ENCODE measurements around the gene ZFYVE1.
A peak's percentile ranks its signal among the peaks of the same experiment; 100 is the strongest.
"Not testable (repeated sequence)": the region's sequence is repeated elsewhere in the genome, so short reads cannot be mapped to it uniquely, and the experiment has no call there.

The ZFYVE1 gene

DNA sequence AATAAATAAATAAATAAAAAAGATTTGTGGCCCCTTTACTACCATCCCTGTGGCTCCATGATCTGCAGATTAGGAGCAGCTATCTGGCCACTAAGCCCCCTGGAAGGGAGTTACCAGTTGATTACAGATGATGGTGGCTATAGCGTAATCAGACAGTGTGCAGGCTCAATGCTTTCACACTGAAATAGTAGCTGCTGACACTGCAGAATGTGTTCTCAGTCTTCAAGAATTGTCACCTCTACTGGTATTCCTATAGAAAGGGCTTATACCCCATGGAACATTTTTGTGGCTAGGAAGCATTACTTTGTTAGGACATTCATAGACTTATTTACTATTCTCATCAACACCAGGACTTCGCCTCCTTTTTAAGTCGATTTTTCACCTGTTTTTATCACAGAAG, 69.7 kb downstream of the ZFYVE1 start:
- DNase-seq = no peak

DNA sequence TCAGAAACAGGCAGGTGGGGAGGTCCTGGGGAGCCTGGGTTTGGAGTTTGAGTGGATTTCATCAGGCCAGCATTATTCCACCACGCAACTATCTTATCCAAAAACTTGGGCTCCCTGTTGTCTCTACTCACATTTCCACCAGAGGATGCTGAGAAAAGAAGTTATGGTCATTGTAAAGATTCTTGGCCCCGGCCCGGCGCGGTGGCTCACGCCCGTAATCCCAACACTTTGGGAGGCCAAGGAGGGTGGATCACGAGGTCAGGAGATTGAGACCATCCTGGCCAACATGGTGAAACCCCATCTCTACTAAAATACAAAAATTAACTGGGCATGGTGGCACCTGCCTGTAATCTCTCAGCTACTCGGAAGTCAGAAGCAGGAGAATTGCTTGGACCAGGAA, 70.2 kb downstream of the ZFYVE1 start:
- not testable (repeated sequence) for DNase-seq

DNA sequence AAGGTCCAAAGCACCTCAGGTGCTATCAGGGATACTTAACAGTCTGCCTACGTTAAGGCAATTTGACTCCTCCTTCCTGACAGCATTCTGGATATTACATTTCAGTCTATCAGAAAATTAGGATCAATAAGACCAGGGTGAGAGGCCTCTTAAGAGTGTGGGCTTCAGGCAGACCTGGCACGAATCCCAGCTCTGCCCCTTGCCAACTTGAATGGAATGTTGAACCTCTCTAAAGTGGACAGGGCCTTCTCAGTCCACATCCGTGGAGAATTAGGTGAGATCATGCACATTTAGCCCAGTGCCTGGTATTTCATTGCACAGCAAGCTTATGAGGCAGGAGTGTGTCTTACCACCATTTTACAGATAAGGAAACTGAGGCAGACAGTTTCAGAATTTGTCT, 74.7 kb downstream of the ZFYVE1 start:
- DNase-seq = no peak

DNA sequence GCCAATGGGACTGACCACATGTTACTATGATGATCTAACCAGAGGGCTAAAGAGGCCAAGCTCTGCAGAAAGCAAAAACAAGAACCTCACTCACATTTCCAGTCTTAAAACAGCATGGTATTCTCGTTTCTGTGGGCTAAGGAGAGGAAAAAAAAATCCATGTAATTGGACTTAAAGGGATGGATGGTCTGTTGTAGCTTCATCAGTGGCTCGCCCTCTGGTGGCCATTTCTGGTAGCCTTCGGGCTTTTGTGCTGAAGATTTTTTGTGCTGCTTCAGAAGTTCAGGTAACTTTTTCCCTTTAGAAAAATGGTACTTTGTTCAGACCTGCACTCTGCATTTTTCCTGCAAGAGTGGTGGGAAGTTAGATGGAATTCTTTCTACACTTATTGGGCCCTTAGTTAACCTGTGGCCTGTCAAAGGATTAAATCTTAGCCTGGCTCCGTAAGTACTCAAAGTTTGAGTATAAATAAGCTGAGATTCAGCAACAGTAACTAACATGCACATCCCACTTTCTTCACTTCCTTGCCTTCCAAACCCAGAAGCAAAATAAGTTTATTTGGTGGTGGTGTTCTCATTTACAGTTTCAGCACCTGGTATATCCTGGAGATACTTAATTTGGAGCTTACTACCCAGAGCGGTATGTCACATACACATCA, 78.3 kb downstream of the ZFYVE1 start:
- DNase-seq = peak; percentile 45

DNA sequence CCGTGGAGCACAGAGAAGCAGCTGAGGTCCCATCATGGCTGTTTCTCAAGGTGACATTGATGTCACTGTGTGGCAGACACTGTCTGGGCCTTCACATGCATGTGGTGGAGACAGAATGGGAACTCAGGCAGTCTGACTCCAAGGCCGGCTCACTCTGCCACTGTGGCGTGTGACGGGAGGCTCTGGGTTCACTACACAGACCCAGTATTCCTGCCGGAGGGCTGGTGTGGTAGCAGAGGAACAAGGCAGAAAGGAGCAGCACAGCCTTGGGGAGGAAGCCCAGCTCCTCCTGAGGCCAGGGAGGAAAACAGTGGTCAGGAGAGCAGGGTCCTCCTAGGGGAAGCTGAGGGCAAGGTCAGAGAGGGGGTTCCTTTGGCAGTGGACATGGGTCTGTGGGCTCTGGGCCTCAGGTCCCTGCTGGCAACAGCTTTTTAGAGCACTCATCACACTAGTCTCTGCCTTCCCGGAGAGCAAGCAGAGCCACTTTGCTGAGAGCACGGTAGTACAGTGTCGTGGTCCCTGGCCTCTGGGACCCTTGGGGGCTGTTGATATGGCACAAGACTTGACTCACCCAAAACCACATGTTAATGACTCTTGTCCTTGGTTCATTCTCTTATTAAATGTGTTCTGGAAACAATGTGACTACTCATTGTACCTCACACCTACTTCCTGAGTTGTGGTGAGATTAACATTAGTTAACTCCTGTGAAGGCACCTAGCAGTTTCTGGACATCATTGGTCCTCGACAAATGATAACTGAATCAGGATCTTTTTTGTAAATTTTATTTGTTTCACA, 79.3 kb downstream of the ZFYVE1 start:
- DNase-seq = no peak

DNA sequence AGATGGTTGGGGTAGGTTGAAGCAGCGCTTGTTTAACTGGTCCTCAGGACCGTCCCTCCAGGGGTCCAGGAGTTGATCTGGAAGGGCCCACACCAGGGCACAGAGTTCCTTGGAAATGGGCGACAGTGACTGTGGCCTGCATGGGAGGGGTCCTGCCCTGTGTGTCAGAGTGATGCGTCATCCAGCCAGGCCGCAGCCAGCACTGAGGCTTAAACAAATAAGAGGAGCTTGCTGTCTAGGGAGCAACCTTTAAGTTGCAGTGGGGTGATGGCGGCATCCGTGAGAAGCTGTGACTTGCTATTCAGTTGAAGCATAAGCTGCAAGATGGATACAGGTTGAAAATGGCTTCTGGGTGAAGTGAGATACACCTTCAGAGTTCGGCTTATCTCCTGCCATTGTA, 80.4 kb downstream of the ZFYVE1 start:
- no peak for DNase-seq

DNA sequence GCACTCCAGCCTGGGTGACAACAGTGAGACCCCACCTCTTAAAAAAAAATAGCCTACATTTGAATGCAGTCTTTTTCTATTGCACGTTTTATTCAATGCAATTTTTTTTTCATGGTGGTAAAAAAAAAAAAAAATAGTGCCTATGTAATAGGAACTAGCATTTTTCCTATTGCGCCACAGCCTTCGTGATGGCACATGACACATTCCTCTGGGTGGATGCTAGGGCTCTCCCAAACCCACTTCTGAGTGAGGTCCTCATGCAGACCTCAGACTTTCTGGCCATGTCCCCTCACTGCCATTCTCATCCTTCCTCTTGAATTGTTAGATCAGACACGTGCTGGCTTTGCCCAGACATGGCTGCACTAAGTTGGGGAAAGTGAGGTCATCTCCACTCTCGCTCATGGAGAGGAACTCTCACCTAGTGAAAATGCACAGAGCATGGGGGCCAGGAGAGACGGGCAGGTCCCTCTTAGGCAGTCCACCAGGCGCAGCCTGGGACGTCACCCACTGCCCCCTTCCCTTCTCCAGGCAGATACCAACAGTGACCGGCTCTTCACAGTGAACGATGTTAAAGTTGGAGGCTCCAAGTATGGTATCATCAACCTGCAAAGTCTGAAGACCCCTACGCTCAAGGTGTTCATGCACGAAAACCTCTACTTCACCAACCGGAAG, 81.4 kb downstream of the ZFYVE1 start:
- no peak for DNase-seq

DNA sequence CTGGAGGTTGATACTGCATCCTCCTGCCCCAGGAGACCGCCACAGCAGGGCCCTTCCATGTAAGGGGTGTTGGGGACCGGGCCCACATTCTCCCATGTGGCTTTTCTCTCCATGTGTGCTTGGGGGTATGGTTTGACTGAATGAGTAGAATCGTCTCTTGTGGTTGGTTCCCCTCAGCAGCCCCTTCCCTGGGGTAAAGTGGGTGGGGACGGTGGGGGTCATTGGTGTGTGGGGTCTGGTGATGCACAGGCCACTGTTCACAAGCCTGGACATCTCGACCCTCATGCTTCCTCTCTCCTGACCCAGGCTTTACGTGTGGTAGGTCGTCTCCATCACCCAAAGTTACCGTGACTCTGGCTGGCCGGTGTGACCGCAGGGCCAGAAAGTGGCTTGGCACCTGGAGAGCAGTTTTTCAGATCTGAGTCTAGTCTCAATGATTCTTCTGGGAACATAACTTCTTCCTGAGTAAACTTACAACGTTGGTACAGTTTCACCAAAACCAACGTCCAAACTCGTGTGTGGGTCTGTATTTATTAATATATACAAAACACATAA, 83.0 kb downstream of the ZFYVE1 start:
- DNase-seq = no peak

DNA sequence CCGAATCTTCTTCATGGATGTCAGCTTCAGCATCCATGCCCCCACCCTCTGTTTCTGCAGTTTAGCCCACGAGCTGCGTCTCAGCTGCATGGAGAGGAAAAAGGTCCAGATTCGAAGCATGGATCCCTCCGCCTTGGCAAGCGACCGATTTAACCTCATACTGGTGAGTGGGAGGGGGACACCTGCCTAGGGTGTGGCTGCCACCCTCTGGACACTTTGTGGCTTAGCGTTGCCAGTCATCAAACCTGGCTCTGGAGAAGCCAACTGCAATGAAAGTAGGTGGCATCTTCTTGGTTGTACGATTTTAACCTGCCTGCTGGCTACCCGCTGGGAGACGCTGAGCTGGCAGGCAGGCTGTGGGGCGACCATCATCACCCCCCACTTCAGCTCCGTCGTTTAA, 84.0 kb downstream of the ZFYVE1 start:
- DNase-seq = no peak

DNA sequence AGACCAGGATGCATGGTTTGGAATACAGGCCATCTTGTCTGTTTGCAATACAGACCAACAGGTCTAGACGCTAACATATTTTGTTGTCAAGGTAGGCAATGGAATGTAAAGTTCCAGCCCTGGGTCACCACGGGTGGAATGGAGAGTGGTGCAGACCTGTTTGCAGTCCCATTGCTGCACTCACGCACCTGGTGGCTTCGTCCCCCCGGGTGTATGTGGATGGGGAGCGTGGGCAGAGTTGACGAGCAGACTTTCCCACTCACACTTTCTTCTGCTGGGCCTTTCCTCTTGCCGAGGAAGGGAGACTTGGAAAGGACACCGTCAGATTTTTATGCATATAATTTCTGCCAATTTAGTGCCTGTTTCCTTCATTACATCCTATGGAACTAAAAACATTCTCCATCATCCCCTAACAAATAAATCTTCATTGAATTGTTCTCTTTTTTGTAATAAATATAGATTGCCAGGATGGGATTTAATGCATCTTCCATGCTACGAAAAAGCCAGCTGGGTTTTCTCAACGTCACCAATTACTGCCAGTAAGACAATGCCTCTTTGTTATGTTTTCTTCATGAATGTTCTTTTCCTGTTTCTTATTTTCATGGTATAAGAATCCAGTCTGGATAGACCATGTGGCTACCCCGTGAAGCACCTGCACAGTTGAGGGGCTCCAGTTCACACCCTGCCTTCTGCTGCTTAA, 85.5 kb downstream of the ZFYVE1 start:
- no peak for DNase-seq

DNA sequence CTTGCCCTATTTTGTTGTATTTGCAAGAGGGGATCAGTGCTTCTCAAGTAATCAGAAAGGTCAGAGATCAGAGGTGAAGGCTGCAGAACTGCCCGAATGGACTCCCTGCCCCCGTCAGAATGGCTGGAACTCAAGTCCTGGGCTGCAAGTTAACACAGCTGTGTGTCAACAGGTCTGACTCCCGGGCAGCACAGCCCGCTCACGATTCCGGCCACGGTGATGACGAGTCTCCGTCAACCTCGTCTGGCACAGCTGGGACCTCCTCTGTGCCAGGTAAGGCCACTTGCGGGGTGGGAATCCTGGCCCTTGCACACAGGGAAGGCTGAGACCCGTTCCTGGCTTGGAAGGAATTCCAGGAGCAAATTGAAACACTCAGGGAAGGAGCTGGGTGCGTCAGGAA, 87.3 kb downstream of the ZFYVE1 start:
- DNase-seq = no peak

DNA sequence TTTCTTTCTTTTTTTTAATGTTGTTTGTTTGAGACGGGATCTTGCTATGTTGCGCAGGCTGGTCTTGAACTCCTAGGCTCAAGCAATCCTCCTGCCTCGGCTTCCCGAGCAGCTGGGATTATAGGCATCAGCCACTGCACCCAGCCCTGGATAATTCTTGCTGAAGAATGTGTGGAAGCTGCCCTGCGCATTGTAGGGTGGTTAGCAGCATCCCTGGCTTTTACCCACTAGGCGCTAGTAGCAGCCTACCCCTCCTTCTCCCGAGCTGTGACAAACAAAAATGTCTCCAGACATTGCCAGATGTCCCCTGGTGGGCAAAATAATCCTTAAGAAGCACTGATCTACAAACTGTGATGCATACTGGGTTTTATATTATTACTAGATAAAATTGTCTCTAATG, 94.0 kb downstream of the ZFYVE1 start:
- DNase-seq = no peak

DNA sequence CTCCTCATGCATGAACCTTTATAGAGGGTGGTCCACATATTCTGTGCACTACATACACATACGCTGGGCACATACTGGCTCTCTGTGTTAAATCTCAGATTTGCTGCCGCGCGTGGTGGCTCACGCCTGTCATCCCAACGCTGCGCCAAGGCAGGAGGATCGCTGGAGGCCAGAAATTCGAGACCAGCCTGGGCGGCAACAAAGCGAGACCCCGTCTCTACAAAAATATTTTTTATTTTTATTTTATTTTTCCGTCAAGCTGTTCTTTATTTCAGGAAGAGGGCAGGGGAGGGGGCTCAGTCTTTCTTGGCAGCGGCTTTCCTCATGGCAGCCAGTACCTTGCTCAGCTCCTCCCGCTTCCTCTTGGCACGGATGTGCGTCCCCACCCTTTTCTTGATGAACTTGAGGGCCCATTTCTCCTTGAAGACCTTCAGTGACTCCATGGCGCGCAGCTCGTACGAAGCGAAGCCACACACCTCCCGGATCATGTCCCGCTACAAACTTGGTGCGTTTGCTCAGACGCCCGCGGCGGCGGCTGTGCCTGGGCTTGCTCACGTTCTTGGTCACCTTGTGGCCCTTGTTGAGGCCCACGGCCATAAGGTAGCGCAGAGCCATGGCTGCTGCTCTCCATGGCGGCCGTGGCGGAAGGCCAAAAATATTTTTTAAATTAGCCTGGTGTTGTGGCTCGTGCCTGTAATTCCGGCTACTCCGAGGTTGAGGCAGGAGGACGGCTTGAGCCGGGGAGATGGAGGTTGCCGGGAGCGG, 97.4 kb downstream of the ZFYVE1 start:
- no peak for DNase-seq

DNA sequence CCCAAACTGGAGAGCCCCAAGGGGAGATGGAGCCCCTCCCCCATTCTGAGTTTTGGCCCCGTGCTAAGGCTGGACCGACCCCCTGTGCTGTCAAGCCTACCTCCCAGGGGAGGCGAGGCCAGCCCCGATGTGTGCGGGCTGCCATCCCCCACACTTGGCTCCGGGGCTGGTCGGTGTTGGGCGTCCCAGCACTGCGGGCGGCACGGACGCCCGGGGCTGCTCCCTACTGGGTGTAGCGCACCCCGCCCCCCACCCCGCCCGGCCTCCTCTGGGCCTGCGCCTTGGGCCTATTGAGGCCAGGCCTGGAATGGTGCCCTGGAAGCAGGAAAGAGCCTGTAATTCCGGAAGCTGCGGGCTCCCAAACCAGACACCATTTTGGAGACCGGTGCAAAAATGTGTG, 98.0 kb downstream of the ZFYVE1 start:
- DNase-seq = no peak

DNA sequence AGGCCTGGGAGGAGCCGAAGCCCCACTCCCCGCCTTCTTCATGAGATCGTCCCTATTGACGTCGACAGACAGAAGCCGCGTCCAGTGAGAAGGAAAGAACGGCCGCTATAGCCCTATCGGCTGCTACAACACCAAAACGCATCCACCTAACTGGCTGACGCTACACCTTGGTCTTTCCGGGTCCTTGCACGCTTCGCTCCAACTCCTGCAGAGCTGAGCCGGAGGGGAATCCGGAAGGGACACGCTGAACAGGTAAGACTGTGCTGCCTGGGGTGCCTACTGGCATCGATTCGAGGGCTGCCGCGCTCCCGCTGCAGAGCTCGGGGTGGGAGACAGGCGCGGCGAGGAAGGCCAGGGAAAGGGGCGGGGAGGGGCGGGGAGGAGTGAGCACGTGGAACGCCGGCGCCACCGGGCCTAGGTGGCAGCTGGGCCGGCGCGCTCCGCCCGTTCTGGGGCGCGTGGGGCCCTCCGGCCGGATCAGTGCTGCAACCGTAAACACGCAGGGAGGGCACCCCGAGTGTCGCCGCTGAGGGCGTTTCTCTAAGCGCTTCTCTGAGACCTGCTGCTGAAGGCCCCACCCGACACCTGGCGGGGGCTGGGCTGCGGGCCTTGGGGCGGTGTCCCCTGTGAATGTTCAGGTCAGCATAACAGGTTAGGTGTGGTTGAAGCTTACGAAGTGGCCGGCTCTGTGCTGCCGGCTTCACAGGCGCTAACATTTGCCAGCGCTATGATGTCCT, 100.4 kb downstream of the ZFYVE1 start, which contains the start of gene DCAF4:
Gene DCAF4 (plus strand): TSS at position 173 of the 737 bp plus-strand sequence. CDS start 11,515 bp downstream, outside the sequence.
- DNase-seq = peak; percentile 98

DNA sequence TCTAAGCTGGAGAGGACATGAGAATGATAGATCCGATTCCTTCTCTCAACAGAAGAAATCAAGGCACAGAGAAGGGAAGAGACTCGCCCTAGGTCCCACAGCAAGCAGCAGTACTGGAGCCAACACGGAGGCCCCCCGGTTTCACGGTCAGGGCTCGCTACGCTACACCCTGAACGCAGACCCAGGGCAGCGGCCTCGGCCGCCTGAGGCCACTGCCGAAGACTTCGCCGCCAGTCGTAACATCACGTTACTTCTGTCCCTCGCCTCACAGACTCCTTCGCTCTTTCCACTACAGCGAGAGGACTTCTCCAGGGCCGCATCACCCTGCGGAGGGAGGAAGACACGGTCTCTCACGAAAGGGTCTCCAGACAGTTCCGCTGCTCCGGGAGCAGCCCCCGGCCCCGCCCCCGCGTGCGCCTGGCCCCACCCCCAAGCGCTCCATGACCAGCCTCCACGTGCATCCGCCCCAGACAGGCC, 101.1 kb downstream of the ZFYVE1 start:
- DNase-seq = no peak

DNA sequence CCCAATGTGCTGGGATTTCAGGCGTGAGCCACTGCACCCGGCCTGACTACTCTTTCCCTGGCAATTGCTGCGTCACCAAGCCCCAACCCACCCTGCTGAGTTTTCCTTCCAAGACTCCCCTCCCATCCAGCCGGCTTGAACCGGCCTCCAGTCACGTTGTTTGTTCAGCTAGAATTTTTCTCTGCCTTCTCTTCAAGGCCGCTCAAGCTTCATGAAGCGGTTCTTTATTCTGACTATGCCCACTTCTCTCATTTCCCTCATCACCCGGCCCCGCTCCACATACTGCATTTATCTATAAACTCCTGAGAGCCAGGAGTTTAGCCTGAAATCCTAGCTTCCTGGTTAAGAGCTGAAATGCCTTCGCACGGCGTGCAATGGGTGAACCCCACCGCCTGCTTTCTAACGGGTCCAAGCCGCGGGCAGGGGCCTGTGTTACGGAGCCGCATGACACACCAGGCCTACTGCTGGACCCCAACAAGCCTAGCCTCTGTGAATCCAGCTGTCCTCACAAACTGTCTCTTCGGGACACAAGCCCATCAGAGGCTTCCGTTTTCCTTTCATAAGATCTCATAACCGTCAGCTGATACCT, 101.6 kb downstream of the ZFYVE1 start:
- DNase-seq = no peak

DNA sequence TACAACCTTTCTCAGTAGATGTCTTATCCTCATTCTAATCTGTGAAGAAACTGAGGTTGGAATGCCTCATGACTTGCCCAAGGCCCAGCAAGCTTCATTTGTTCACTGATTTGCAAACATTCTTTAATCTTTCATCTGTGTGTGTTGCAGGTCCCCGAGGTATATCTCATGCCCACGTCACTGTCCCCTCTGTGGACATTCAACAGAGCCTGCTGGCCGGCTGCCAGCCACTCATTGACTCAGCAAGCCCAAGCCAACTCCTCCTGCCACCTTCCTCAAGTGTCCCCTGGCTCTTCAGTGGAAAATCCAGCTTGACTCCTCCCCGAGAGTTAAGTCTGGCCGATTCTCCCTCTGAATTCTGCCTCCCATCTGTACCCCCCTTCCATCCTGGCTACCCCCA, 102.6 kb downstream of the ZFYVE1 start:
- no peak for DNase-seq

DNA sequence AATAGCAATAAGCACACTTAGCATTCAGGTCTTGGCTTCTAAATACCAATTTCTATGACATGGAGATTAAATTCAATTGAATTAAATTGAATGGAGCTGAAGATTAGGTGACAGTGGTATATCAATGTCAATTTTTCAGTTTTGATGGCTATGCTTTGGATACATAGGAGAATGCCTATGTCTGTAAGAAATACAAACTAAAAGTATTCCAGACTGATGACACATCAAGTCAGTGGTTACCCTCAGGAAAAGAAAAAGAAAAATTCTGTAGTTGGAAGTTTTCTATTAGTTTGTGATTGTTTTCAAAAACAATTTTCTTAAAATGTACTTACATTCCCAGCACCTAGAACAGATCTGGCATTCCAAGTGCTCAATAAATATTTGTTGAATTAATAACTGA, 105.5 kb downstream of the ZFYVE1 start:
- no peak for DNase-seq

DNA sequence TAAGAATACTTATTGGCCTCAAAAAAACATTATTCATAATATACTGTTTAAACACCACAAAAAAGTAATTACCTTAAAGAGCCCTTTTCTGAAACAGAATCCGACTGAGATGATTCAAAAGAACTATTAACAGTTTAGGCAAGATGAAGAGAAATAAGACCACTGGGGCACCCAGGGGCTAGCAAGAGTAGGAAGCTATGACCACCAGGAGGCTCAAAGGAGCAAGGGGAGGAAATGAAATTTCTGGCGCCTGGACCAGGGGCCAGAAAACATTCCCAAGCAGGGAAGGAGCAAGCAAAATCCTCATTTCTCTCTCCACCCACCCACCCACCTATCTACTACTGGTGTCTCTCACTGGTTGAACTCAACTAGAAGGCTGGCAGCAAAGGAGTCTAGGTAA, 106.9 kb downstream of the ZFYVE1 start:
- no peak for DNase-seq

All from NCI-H1105 treated with DMSO at 0.1 percent for 48 hours (cell line).